ENCODE measurements around the gene AGXT2.
"Not testable (repeated sequence)": the region's sequence is repeated elsewhere in the genome, so short reads cannot be mapped to it uniquely, and the experiment has no call there.

AGXT2 gene

DNA sequence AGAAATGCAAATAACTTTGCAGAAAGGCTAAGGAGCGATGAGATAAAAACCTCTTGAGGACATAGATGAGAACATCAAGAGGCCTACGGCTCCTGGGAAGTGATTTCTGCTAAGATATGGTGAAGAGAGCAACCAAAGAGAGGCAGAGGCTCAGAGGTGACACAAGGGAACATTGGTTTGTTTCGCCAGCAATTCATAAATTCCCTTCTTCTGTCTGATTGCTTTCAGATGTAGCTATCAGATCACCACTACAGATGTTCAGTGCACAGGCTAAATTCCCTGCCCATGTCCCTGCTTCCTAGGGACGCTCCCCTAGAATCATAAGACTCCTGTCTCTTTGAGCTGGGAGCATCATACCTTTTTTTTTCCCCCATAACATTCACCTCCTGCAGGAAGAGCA is 11.2 kb downstream of the AGXT2 start:
- Mint-ChIP-seq H3K9me3 (no peaks in the 10 kb centered on the region), H3K4me3 (no peak overlapping the region), H3K36me3 (no peaks in the 10 kb centered on the region), H3K27me3 (peaks cover 9% of the 10 kb centered on the region), H3K4me1 (no peaks in the 10 kb centered on the region), H3K27ac (no peak overlapping the region)
- no peak for ATAC-seq

DNA sequence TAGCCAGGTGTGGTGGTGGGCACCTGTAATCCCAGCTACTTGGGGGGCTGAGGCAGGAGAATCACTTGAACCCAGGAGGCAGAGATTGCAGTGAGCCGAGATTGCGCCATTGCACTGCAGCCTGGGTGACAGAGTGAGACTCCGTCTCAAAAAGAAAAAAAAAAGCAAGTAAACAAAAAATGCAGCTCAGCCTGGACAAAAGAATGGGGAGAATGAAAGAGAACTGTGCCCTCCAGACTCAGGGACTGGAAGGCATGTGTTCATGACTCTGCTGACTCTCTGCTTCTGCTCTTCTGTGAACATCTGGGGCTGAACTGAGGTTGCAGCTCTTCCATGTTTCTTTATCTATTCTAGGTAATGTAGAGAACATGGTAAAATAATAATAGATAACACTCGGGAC is 11.8 kb downstream of the AGXT2 start:
- ATAC-seq, H3K27ac Mint-ChIP-seq, H3K9me3 Mint-ChIP-seq, H3K4me1 Mint-ChIP-seq, H3K4me3 Mint-ChIP-seq, H3K27me3 Mint-ChIP-seq, H3K36me3 Mint-ChIP-seq: not testable (repeated sequence)

DNA sequence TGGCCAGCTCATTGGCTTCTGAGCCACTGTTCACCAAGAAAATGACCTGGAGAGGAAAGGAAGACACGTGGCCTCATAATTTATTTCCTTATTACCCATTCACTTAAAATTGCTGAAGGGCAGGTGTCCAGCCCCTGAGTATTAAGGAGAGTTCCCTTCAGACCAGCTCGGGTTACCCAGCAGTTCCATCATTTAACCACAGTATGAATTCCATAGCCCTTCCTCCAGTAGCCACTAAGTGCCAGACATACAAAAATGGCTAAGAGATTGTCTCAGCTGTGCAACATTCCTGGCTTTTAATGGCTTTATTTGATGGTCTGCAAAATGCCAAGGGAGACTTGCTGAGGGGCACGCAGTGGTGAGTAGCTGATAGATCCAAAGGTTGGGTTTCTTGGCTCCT is 12.5 kb downstream of the AGXT2 start:
- Mint-ChIP-seq H3K4me1 (no peaks in the 10 kb centered on the region), H3K9me3 (no peaks in the 10 kb centered on the region), H3K27ac (no peak overlapping the region), H3K4me3 (no peak overlapping the region), H3K36me3 (no peaks in the 10 kb centered on the region), H3K27me3 (peaks cover 9% of the 10 kb centered on the region)
- ATAC-seq = no peak

DNA sequence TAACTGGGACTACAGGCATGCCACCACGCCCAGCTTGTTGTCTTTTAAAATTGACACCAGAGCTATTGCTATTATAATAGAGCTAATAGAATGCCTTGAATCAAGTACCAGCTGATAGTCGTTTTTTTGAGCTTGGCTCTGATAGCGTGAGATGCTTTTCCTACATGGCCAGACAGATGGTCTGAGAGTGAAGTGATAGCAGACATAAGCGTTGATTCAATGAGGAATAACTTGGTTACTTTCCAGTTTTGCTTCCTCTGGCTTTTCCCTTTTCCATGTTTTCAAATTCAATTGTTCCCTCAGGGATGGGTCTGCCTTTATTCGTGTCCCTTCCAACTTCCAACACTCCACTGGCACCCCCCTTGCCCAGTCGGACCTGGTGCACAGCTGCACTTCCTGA is 15.4 kb downstream of the AGXT2 start:
- H3K9me3 Mint-ChIP-seq = no peaks in the 10 kb centered on the region
- no peaks in the 10 kb centered on the region for H3K36me3 Mint-ChIP-seq
- peaks cover 38% of the 10 kb centered on the region for H3K27me3 Mint-ChIP-seq
- no peak for ATAC-seq
- no peak overlapping the region for H3K4me3 Mint-ChIP-seq
- no peak overlapping the region for H3K27ac Mint-ChIP-seq
- H3K4me1 Mint-ChIP-seq = no peaks in the 10 kb centered on the region

DNA sequence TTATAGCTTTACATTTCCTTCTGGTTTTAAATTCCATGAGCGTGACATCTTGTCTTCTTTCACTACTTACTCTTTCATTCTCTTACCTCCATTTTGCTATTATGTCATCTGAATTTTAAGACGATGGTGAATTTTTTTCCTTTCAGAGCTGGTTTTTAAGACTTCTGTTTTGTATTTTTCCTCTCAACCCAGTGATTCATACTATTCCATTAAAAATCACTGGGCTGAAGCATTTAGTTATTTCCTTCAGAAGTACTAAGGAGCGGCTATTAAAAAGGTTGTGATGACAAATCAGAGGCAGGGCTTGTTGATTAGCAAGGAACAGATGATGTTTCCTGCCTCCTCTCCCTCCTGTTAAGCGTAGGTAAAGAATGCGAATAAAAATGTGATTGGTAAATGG is 16.5 kb downstream of the AGXT2 start:
- H3K36me3 Mint-ChIP-seq = no peaks in the 10 kb centered on the region

DNA sequence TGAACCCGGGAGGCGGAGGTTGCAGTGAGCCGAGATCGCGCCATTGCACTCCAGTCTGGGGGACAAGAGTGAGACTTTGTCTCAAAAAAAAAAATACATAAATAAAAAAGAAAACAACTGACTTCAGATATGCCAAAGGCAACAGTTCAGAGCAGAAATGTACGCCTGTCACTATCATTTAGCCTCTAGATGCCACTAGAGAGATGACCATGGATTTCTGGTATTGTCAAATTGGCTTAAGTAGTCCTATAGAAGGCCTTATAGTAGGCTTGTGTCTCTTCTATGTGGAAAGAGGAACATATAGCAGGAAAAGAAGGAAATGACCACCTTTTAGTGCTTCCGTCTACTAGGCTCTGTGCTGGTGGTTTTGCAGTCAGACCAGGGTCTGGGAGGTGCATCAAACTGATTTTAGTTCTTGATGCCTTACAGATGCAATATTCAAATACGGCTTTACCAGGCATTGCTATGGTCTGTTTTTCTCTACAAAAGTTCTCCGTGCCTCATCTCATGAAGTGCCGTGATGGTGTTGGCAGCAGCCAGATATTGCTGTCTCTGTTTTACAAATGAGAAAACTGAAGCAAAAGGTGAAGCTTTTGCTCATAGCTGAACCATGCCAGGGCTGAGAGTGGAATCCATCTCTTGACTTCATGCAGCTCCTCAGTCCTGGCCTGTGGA is 17.2 kb downstream of the AGXT2 start:
- Mint-ChIP-seq H3K27me3 (peaks cover 38% of the 10 kb centered on the region), H3K4me3 (no peak overlapping the region), H3K27ac (no peak overlapping the region), H3K4me1 (no peaks in the 10 kb centered on the region), H3K36me3 (no peaks in the 10 kb centered on the region), H3K9me3 (no peaks in the 10 kb centered on the region)
- ATAC-seq = no peak

More for the DNA sequence above, 16.5 kb downstream of the AGXT2 start:
- H3K4me3 Mint-ChIP-seq = no peak overlapping the region
- no peak overlapping the region for H3K27ac Mint-ChIP-seq
- H3K4me1 Mint-ChIP-seq = no peaks in the 10 kb centered on the region
- peaks cover 38% of the 10 kb centered on the region for H3K27me3 Mint-ChIP-seq
- no peaks in the 10 kb centered on the region for H3K9me3 Mint-ChIP-seq
- no peak for ATAC-seq

DNA sequence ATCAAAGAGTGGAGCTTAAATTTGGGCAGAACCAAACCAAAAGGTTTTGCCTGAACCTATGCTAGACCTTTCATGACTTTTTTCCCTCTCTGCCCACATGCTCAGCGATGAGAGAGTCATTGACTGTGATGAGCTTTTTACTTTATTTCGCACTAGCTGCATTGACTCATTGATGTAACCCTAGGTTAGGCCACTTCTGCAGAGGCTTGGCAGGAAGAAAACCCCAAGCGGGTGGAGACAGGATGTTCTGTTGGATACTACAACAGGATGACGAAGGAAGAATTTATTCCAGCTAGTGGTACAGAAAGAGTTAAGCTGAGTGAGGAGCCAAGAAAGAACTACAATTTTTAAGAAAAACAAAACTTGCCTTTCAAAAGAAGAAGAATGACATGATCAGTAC is 18.4 kb downstream of the AGXT2 start:
- H3K4me3 Mint-ChIP-seq = no peak overlapping the region
- H3K27ac Mint-ChIP-seq = no peak overlapping the region
- H3K4me1 Mint-ChIP-seq = no peaks in the 10 kb centered on the region
- no peaks in the 10 kb centered on the region for H3K36me3 Mint-ChIP-seq
- no peak for ATAC-seq
- no peaks in the 10 kb centered on the region for H3K9me3 Mint-ChIP-seq
- peaks cover 38% of the 10 kb centered on the region for H3K27me3 Mint-ChIP-seq

DNA sequence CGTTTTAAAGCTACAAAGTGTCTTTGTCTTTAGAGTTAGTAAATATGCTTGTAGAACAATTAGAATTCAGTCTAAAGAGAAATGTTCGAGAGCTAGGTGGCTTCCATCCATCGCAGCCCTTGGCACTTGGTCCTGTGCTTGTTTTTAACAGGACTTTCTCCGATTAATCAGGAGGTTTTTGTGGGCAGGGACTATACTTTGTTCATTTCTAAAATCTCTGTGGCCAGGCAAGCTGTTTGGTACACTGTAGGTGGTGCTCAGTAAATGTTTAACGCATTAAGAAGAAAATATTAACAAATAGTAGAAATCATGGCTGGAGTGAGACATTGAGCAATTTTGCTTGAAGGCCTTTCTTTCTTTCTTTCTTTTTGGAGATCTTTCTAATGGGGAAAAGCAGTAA is 20.8 kb downstream of the AGXT2 start:
- Mint-ChIP-seq H3K9me3 (no peaks in the 10 kb centered on the region), H3K27ac (no peak overlapping the region), H3K27me3 (peaks cover 29% of the 10 kb centered on the region), H3K4me3 (no peak overlapping the region), H3K36me3 (no peaks in the 10 kb centered on the region), H3K4me1 (no peaks in the 10 kb centered on the region)
- no peak for ATAC-seq

DNA sequence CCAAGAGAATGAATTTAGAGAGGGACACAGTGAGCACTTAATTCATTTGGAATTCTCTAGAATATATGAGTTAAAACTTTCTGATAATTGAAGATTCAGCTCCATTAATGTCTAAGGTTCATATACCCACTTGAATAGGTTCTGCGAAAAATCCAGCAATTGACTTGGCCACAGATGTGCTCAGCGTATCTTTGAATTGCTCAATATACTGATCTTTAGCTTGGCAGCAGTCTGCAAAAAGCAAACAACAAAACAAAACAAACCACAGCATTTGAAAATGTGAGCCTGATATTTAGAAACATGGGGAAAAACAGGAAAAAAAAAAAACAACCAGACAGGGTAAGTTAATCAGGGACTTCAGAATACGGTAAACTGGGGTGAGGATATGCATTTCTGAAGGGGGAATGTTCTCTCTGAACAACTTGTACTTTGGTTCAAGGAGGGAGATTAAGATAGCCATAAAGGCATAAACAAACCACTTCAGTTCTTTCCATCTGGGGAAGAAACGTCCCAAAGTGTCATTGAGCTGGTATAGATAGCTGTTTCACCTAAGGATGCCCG is 21.4 kb downstream of the AGXT2 start:
- Mint-ChIP-seq H3K4me3 (no peak overlapping the region), H3K36me3 (no peaks in the 10 kb centered on the region), H3K27ac (no peak overlapping the region), H3K4me1 (no peaks in the 10 kb centered on the region), H3K27me3 (peaks cover 29% of the 10 kb centered on the region), H3K9me3 (no peaks in the 10 kb centered on the region)
- ATAC-seq = no peak

DNA sequence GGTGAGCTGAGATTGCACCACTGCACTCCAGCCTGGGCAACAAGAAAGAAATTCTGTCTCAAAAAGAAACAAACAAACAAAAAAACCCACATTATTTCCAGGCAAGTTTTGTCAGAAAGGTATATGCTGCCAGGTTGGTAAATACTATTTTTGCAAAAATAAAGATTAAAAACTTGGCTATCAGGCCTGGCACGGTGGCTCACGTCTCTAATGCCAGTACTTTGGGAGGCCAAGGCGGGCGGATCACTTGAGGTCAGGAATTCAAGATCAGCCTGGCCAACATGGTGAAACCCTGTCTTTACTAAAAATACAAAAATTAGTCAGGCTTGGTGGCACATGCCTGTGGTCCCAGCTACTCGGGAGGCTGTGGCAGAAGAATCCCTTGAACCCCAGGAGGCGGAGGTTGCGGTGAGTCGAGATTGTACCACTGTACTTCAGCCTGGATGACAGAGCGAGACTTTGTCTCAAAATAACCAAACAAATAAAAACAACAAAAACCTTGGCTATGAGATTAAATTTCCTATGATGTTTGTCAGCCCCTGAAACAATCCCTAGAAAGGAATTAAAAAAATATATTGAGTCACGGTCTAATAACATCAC is 22.7 kb downstream of the AGXT2 start:
- Mint-ChIP-seq H3K4me1 (no peaks in the 10 kb centered on the region), H3K4me3 (no peak overlapping the region), H3K36me3 (no peaks in the 10 kb centered on the region), H3K9me3 (no peaks in the 10 kb centered on the region), H3K27me3 (peaks cover 27% of the 10 kb centered on the region), H3K27ac (no peak overlapping the region)
- ATAC-seq = no peak

DNA sequence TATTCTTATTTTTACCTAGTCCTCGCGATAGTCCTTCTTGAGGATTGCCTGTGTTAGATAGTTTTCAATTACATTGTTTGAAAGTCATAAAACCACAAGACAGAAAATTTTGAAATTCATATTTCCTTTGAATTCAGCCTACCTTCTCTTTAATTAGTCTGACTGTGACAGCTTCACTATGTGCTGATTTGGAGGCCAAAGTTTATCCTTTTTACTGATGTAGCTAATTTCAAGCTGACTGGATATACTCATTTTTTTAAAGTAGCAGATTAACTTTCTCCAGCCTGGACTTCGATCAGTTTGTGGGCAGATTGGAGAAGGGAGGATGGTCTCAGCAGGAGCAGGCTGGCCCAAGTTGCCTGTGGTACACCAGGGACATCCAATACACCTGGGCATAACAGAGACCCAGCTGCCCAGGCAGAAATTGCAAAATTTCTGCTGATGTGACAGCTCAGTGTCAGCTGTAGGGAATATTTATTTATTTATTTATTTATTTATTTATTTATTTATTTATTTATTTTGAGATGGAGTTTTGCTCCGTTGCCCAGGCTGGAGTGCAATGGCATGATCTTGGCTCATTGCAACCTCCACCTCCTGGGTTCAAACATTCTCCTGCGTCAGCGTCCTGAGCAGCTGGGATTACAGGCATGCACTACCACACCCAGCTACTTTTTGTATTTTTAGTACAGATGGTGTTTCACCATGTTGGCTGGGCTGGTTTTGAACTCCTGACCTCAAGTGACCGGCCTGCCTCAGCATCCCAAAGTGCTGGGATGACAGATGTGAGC is 24.2 kb downstream of the AGXT2 start:
- H3K27me3 Mint-ChIP-seq = peaks cover 13% of the 10 kb centered on the region
- ATAC-seq = no peak
- no peaks in the 10 kb centered on the region for H3K36me3 Mint-ChIP-seq
- no peaks in the 10 kb centered on the region for H3K9me3 Mint-ChIP-seq
- no peak overlapping the region for H3K4me3 Mint-ChIP-seq
- no peaks in the 10 kb centered on the region for H3K4me1 Mint-ChIP-seq
- no peak overlapping the region for H3K27ac Mint-ChIP-seq

DNA sequence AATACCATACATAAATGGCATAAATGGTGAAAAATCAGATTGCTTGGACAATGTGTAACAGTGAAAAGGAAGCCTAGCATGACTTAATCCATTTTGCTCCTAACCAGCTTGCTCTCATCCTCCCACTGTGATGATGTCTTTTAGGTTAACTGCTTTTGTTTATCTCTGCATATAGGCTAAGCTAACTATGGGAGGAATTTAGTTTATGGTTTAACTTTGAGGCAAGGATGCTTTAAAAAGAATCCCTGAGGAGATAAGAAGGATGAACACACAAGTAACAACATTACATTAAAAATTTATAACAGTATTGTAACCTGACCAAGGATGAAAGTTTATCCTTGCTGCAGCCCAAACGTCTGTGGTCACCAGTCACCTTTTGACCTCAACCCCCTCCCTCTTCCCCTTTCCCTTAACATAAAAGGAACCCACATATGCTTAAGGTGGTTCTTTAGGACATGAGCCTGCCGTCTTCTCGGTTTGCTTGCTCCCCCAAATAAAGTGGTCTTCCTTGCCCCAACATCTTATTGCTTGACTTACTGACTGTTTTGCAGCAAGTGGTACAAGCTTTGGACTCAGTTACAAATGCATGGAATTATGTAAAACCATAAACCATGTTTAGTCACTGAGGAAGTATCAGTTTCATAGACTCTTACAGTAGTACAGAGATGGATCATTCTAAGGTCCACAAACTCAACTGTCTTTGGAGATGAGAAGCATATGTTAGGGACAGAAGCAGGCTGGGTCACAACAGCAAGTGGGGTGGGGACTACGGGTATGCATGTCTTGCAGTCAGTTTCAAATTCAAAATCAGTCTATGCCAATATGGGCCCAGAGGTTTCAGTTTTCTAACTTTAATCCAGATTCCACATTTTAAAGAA is 31.3 kb downstream of the AGXT2 start:
- H3K27me3 Mint-ChIP-seq = peaks cover 21% of the 10 kb centered on the region
- H3K4me1 Mint-ChIP-seq = no peaks in the 10 kb centered on the region
- peaks cover 6% of the 10 kb centered on the region for H3K9me3 Mint-ChIP-seq
- H3K4me3 Mint-ChIP-seq = no peak overlapping the region
- H3K27ac Mint-ChIP-seq = no peak overlapping the region
- no peaks in the 10 kb centered on the region for H3K36me3 Mint-ChIP-seq
- no peak for ATAC-seq

DNA sequence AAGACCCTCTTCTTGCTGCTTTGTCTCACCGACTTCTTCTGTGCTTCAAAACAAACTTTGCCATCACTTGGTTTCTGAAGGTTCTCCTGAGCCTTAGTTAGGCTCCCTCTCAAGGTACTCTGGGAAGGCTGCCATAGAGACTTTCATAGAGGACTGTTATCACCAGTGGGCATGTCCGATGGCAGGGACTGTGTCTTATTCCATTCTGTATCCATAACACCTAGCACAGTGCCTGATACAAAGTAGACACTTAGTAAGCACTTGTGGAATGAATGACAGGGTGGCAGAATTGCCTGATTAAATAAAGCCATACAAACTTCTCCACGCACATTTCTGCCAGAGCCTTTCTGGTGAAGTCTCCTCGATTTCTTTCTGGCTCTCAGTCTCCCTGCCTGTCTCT is 32.7 kb downstream of the AGXT2 start:
- Mint-ChIP-seq H3K9me3 (peaks cover 6% of the 10 kb centered on the region), H3K36me3 (no peaks in the 10 kb centered on the region), H3K27me3 (peaks cover 26% of the 10 kb centered on the region), H3K4me1 (no peaks in the 10 kb centered on the region), H3K27ac (no peak overlapping the region), H3K4me3 (no peak overlapping the region)
- no peak for ATAC-seq

DNA sequence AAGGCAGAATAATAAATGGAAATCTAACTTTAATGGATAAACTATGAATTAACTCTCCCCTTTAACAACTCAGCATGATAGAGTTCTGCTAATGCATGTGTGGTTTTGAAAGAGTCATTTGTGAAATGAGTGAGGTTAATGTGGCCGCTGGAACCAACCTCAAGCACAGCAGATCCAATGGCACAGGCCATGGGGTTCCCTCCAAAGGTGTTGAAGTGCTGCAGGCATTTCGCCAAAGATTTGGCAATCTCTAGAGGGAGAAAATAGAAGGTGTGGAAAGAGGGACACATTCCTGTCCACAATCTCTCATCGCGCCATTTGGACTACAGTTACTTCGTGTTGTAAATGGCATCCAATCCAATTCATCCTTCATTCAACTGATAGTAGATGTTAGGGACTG is 35.0 kb downstream of the AGXT2 start:
- ATAC-seq = no peak
- no peak overlapping the region for H3K4me3 Mint-ChIP-seq

DNA sequence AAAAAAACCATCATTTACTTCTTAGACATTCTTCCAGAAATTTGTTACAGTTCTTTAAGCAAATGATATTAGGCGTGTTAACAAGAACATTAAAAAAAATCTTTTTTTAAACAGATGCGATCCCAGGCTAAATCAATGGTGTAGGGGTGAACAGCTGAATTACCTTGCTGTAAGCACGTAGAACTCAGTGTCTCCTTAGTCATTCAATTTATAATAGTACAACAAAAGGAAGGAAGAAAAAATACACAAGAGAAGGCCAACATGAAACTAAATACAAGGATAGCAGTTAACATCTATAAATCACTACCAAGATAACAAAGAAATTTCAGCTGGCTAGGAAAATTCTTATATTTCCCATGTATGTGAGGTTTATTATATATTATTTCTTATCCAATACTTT is 35.4 kb downstream of the AGXT2 start:
- no peaks in the 10 kb centered on the region for H3K36me3 Mint-ChIP-seq
- H3K9me3 Mint-ChIP-seq = no peaks in the 10 kb centered on the region
- no peak for ATAC-seq
- no peak overlapping the region for H3K4me3 Mint-ChIP-seq
- H3K4me1 Mint-ChIP-seq = no peaks in the 10 kb centered on the region
- peaks cover 37% of the 10 kb centered on the region for H3K27me3 Mint-ChIP-seq
- no peak overlapping the region for H3K27ac Mint-ChIP-seq

More for the DNA sequence above, 35.0 kb downstream of the AGXT2 start:
- peaks cover 2% of the 10 kb centered on the region for H3K9me3 Mint-ChIP-seq
- no peaks in the 10 kb centered on the region for H3K36me3 Mint-ChIP-seq
- peaks cover 38% of the 10 kb centered on the region for H3K27me3 Mint-ChIP-seq
- no peak overlapping the region for H3K27ac Mint-ChIP-seq
- no peaks in the 10 kb centered on the region for H3K4me1 Mint-ChIP-seq

All from stimulated activated memory B cell treated with anti-CD40 and anti-IgM and Interleukin-4, amounts not matched to agents 10 μg/mL and 1 μg/mL and 100 μg/mL, for 72 hours (primary cell).